NCI-H460 (cell line): ENCODE data around the gene IER2. TPM values are rescaled to one million over a fixed set of nuclear protein-coding genes. Genes with fewer than 3 reads are reported as not detected.

ENCODE experiments used
- DNase-seq: peaks from one replicate; pipeline ENCODE4 v3.0.0-alpha.2; 2016; ENCODE audit warnings: low read depth; ENCODE audit errors: extremely low read depth
- total RNA-seq: library from RNA; depleted of rRNA; stranded (reverse); fragments of >200 nt; shearing (Covaris generic); gene quantifications from 2 replicates; pipeline ENCODE4 v1.2.3, GENCODE V29; 2014

IER2 gene
- total RNA-seq, 1 experiment from 2014 or later: 43.7 TPM

GRCh38 chr19:13118424-13119193 lies 31.6 kb upstream of the IER2 start:
- no peak for DNase-seq

- no peak for DNase-seq
Observed at GRCh38 chr19:13119627-13120026, 30.6 kb upstream of the IER2 start.

DNA sequence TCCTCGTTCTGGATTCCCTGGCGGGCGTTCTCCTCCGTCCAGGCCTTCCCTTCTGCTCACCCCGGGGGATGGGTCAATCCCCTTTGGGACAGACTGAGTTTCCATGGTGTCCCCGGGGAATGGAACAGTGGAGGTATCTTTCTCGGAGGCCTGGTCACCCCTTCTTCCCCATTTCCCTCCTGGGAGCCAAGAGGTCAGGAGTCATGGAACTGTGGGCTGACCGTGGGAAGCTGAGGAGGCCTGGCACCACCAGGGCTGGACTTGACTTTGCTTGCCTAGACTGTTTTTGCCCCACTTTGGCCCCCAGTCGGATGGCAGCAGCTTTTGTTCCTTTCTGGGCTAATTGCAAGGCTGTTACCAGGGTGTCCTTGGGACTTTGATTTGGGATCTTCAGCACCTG lies 30.2 kb upstream of the IER2 start:
- DNase-seq: no peak

- no peak for DNase-seq
Observed at GRCh38 chr19:13120817-13121216, 29.4 kb upstream of the IER2 start.

- DNase-seq: no peak
Observed at GRCh38 chr19:13121551-13122274, 28.5 kb upstream of the IER2 start.

DNA sequence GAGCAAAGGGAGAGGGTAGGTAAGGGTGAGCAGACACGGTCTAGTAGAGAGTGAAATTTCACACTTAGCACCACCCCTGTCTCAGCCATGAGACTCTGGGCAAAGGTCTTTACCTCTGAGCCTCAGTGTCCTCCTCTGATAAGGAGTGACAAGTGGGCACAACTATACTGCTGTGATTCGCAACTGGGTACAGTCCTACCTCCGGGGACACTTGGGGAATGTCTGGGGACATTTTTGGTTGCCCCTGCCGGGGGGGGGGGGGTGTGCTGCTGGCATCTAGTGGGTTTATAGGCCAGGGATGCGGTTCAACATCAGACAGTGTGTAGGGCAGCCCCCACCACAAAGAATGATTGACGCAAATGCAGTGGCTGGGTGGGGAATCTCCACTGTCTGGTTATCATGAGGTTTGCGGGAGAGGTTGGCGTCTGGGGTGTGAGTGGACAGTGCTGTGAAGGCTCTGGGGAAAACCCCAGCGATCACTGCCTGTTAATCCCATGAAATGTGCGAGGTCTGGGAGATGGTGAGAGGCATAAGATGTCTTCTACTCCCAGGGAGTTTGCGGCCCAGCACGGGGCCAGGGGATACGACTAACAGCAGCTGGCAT lies 27.8 kb upstream of the IER2 start:
- no peak for DNase-seq

- no peak for DNase-seq
Observed at GRCh38 chr19:13122980-13123957, 26.9 kb upstream of the IER2 start.

- no peak for DNase-seq
Observed at GRCh38 chr19:13127051-13127450, 23.2 kb upstream of the IER2 start.

DNA sequence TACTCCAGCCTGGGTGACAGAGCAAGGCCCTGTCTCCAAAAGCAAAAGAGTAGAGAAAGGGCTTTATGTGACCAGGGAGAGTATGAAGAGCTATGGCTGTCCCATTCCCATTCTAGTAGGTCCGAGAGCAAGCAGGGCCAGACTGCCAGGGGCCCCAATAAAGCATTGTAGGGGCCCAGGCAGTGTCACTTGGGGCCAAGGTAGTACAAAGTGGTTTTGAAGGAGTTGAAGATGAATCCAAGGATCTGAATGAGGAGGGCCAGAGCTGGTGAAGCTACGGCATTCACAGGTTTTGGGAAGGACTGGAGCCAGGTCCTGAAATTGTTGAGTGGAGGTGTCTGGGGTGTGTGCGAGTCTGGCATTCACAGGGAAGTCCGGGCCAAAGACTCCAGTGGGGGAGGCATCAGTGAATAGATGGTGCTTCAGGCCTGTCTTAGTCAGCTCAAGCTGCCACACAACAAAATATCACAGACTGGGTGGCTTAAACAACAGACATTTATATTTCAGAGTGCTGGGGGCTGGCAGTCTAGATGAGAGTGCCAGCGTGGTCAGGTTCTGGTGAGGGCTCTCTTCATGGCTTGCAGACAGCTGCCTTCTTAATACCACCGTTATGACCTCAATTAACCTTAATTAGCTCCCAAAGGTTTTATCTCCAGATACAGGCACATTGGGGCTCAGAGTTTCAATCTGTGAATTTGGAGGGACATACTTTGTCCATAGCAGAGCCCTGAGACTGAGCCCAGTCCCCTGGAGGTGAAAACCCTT lies 22.2 kb upstream of the IER2 start:
- no peak for DNase-seq

DNA sequence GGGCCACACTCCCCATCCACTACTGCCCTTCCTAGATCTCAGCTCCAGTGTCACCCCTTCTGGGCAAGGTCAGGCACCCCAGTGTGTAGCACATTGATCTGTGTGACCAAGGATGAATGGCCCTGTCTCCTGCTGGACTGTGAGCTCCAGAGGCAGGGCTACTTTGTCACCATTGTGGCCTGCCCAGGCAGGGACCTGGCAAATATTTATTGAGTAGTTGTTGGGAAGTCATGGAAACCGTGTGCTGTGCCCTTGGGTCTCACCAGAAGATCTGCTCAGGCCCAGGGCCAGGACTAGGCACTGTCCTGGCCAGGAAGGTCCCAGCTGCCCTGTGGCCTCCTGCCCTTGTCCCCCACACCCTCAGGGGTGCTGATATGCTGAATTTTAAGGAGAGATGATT lies 21.6 kb upstream of the IER2 start:
- DNase-seq: no peak

DNA sequence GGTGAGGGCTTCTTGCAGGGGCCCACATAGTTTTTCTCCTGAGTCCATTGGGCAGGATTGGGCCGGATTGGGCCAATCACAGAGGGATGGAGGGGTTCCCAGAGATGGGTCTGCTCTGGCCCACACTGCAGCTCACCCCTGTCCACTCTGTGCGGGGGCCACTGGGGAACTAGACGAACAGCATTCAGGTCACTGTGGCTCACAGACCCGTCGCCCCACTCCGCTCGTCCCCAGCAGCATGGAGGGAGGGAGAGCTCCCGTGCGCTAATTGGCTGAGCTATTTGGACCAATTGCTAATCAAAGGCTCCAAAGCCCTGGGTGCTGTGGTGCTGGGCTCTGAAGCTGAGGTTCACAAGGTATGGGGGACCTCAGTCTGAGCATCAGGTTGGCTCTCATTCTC lies 20.8 kb upstream of the IER2 start:
- no peak for DNase-seq

GRCh38 chr19:13130886-13131490 lies 19.2 kb upstream of the IER2 start:
- DNase-seq: no peak

- no peak for DNase-seq
Observed at GRCh38 chr19:13132471-13133180, 17.6 kb upstream of the IER2 start.

DNA sequence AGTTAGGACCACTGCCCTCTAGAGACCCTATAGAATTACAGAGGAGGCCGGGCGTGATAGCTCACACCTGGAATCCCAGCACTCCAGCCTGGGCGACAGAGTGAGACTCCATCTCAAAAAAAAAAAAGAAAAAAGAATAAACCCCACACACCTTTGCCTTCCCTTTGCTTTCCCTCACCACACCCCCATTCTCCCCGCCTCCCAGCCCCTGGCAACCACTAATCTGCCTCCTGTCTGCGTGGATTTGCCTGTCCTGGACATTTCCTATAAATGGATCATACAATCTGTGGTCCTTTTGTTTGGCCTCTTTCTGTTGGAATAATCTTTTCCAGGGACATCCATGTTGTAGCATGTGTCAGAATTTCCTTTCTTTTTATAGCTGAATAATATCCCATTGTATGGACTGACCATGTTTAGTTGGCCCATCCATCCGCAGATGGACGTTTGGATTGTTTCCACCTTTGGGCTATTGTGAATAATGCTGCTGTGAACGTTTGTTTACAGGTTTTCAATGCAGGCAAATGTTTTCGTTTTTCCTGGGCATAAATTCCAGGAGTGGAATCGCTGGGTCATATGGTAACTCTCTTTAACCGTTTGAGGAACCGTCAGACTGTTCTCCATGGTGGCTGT lies 16.9 kb upstream of the IER2 start:
- DNase-seq: no peak

GRCh38 chr19:13134626-13135025 lies 15.6 kb upstream of the IER2 start:
- DNase-seq: no peak

DNA sequence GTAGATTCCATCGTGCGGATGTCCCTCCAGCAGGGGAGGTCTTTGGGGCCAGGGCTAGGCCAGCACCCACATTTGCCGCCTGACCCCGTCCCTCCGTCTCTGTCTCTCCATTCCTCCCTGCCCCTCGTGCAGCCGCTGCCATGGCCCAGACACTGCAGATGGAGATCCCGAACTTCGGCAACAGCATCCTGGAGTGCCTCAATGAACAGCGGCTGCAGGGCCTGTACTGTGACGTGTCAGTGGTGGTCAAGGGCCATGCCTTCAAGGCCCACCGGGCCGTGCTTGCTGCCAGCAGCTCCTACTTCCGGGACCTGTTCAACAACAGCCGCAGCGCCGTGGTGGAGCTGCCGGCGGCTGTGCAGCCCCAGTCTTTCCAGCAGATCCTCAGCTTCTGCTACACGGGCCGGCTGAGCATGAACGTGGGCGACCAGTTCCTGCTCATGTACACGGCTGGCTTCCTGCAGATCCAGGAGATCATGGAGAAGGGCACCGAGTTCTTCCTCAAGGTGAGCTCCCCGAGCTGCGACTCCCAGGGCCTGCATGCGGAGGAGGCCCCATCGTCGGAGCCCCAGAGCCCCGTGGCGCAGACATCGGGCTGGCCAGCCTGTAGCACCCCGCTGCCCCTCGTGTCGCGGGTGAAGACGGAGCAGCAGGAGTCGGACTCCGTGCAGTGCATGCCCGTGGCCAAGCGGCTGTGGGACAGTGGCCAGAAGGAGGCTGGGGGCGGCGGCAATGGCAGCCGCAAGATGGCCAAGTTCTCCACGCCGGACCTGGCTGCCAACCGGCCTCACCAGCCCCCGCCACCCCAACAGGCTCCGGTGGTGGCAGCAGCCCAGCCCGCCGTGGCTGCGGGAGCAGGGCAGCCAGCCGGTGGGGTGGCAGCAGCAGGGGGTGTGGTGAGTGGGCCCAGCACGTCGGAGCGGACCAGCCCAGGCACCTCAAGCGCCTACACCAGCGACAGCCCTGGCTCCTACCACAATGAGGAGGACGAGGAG lies 14.8 kb upstream of the IER2 start:
- DNase-seq: no peak

DNA sequence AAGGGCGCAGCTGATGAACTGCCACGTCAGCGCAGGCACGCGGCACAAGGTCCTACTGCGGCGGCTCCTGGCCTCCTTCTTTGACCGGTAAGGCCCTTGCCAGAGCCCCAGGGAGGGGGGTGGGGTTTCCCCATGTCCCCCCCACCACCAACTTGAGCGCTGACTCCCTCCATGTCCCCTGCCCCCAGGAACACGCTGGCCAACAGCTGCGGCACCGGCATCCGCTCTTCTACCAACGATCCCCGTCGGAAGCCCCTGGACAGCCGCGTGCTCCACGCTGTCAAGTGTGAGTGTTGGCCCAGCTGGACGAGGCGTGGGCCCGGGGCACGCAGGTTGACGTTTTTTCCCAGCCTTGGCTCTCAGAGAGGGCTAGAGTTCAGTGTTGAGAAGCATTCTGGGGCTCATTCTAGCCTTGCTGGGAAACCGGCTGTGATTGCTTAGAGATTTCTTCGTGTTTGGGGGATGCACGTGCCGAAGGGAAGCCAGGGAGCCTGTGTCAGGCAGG lies 12.9 kb upstream of the IER2 start:
- no peak for DNase-seq
